GM11168 (cell line): ENCODE measurements around the gene PNMA6E.

Experiments used
- in situ Hi-C: fragments of 300-500 bp; cut with MboI; formaldehyde crosslinking; loops from one replicate; pipeline ENCODE4 v1.12.0; 2022; ENCODE audit warnings: low sequenced_read_pairs; ENCODE audit not compliant: unreplicated experiment

The PNMA6E gene

GRCh38 chrX:153401133-153401764 lies at the start of gene PNMA6E:
TSS of gene PNMA6E (minus strand) at chrX:153401350. CDS start at chrX:153398849, 2,501 bp downstream.
- in situ Hi-C loops: no loop called here

- in situ Hi-C loops: no loop called here
Measured at GRCh38 chrX:153450949-153451277, 49.8 kb upstream of the PNMA6E start.

GRCh38 chrX:153450114-153450948 lies 49.2 kb upstream of the PNMA6E start:
- in situ Hi-C loops: no loop called here

- in situ Hi-C loops: no loop called here
Measured at GRCh38 chrX:153449368-153450113, 48.4 kb upstream of the PNMA6E start.

GRCh38 chrX:153448556-153449367 lies 47.6 kb upstream of the PNMA6E start:
- in situ Hi-C loops: no loop called here

- in situ Hi-C loops: no loop called here
Measured at GRCh38 chrX:153447581-153447960, 46.4 kb upstream of the PNMA6E start.

- in situ Hi-C loops: no loop called here
Measured at GRCh38 chrX:153446950-153447580, 45.9 kb upstream of the PNMA6E start.

GRCh38 chrX:153446636-153446936 lies 45.4 kb upstream of the PNMA6E start:
- in situ Hi-C loops: no loop called here

- in situ Hi-C loops: no loop called here
Measured at GRCh38 chrX:153445856-153446635, 44.9 kb upstream of the PNMA6E start, which contains the start of gene TREX2. TSS of gene TREX2 (minus strand) at chrX:153446056. CDS start at chrX:153445430, 626 bp downstream.

GRCh38 chrX:153445106-153445855 lies 44.1 kb upstream of the PNMA6E start:
- in situ Hi-C loops: no loop called here

- in situ Hi-C loops: no loop called here
Measured at GRCh38 chrX:153444333-153445011, 43.3 kb upstream of the PNMA6E start.

- in situ Hi-C loops: no loop called here
Measured at GRCh38 chrX:153443476-153444332, 42.6 kb upstream of the PNMA6E start.

- in situ Hi-C loops: no loop called here
Measured at GRCh38 chrX:153442463-153442862, 41.3 kb upstream of the PNMA6E start.

- in situ Hi-C loops: no loop called here
Measured at GRCh38 chrX:153441981-153442380, 40.8 kb upstream of the PNMA6E start.

- in situ Hi-C loops: no loop called here
Measured at GRCh38 chrX:153441296-153441695, 40.1 kb upstream of the PNMA6E start.

GRCh38 chrX:153440556-153441135 lies 39.5 kb upstream of the PNMA6E start:
- in situ Hi-C loops: no loop called here

- in situ Hi-C loops: no loop called here
Measured at GRCh38 chrX:153439977-153440376, 38.8 kb upstream of the PNMA6E start.
